Upper lobe of left lung (tissue), 4 donors: ENCODE measurements around the gene RASGRF1.

ENCODE experiments used
- EP300 ChIP-seq, 4 donors: sonication (generic); formaldehyde crosslinking; IDR thresholded peaks; one replicate each; pipeline ENCODE4 v1.5.1; 2017; ENCODE audit warnings: antibody characterized with exemption in 4 of 4, control low read depth in 2 of 4
- POLR2A ChIP-seq, 4 donors: fragments of 450-650 bp; IDR thresholded peaks; one replicate each; pipeline ENCODE4 v1.5.1; 2016 to 2017; ENCODE audit warnings: antibody characterized with exemption in 4 of 4, mild to moderate bottlenecking in 2 of 4
- TF ChIP-seq, protein P1 (sequence below), 6 experiments: fragments of 450-650 bp in 4 of 6; fragments of 200-600 bp in 2 of 6; sonication (generic) in 2 of 6; IDR thresholded peaks; one replicate each; pipeline ENCODE4 v1.5.1; 2016 to 2019; ENCODE audit warnings: antibody characterized with exemption in 6 of 6

DNA sequence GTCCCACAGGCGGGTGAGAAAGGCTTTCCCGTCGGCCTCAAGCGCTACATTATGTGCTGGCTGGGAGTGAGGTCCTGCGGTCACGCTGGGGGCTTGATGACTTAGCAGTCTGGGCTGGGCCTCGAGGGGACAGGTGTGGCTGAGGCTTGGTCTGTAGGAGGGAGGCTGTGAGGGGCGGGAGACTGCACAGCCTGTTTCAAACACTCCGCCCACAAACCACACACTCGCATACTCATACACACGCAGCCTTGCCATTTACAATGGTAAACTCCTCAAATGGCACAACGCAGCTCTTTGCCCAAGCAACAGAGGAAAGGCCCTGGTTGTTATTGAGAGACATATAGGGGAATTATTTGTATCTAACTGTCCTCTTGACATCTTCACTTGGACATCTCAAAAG is 32.4 kb upstream of the RASGRF1 start:
- TF ChIP-seq EP300 (IDR thresholded peaks at IDR 0.05): no peak
- TF ChIP-seq POLR2A (IDR thresholded peaks at IDR 0.05): no peak
- TF ChIP-seq, protein P1, sequence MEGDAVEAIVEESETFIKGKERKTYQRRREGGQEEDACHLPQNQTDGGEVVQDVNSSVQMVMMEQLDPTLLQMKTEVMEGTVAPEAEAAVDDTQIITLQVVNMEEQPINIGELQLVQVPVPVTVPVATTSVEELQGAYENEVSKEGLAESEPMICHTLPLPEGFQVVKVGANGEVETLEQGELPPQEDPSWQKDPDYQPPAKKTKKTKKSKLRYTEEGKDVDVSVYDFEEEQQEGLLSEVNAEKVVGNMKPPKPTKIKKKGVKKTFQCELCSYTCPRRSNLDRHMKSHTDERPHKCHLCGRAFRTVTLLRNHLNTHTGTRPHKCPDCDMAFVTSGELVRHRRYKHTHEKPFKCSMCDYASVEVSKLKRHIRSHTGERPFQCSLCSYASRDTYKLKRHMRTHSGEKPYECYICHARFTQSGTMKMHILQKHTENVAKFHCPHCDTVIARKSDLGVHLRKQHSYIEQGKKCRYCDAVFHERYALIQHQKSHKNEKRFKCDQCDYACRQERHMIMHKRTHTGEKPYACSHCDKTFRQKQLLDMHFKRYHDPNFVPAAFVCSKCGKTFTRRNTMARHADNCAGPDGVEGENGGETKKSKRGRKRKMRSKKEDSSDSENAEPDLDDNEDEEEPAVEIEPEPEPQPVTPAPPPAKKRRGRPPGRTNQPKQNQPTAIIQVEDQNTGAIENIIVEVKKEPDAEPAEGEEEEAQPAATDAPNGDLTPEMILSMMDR (IDR thresholded peaks at IDR 0.05): no peak
